DMS79 treated with DMSO at 0.1 percent for 48 hours (cell line): ENCODE results near the gene CLASP1.
"Not testable (repeated sequence)": the region's sequence is repeated elsewhere in the genome, so short reads cannot be mapped to it uniquely, and the experiment has no call there.

Experiments used
- DNase-seq: peaks from one replicate; lab custom pipeline; 2025; lab: John Stamatoyannopoulos, UW

CLASP1 gene

GRCh38 chr2:121472470-121472993, 176.7 kb downstream of the CLASP1 start:
- no peak for DNase-seq

- no peak for DNase-seq
These were observed 177.5 kb downstream of the CLASP1 start for GRCh38 chr2:121471532-121472469.

GRCh38 chr2:121470917-121471316, 178.3 kb downstream of the CLASP1 start:
- DNase-seq = no peak

- no peak for DNase-seq
These were observed 179.9 kb downstream of the CLASP1 start for GRCh38 chr2:121469356-121469755.

- DNase-seq = no peak
These were observed 180.3 kb downstream of the CLASP1 start for GRCh38 chr2:121468936-121469335.

- DNase-seq = no peak
These were observed 190.0 kb downstream of the CLASP1 start for GRCh38 chr2:121459291-121459690.

GRCh38 chr2:121456325-121456724, 192.9 kb downstream of the CLASP1 start:
- DNase-seq = no peak

- DNase-seq = no peak
These were observed 193.8 kb downstream of the CLASP1 start for GRCh38 chr2:121455446-121455845.

GRCh38 chr2:121454549-121455090, 194.6 kb downstream of the CLASP1 start:
- no peak for DNase-seq

GRCh38 chr2:121451398-121451797, 197.9 kb downstream of the CLASP1 start:
- DNase-seq = no peak

- no peak for DNase-seq
These were observed 199.0 kb downstream of the CLASP1 start for GRCh38 chr2:121450301-121450700.

GRCh38 chr2:121446647-121447241, 202.5 kb downstream of the CLASP1 start:
- no peak for DNase-seq

- no peak for DNase-seq
These were observed 206.4 kb downstream of the CLASP1 start for GRCh38 chr2:121442889-121443288.

- DNase-seq = not testable (repeated sequence)
These were observed 211.0 kb downstream of the CLASP1 start for GRCh38 chr2:121438290-121438689.

- DNase-seq = no peak
These were observed 212.3 kb downstream of the CLASP1 start for GRCh38 chr2:121436918-121437317.

- DNase-seq = no peak
These were observed 213.5 kb downstream of the CLASP1 start for GRCh38 chr2:121435790-121436189.

GRCh38 chr2:121431214-121431613, 218.0 kb downstream of the CLASP1 start:
- DNase-seq = no peak

GRCh38 chr2:121429927-121430520, 219.2 kb downstream of the CLASP1 start:
- no peak for DNase-seq

GRCh38 chr2:121429119-121429903, 220.0 kb downstream of the CLASP1 start:
- DNase-seq = no peak

- DNase-seq = no peak
These were observed 222.0 kb downstream of the CLASP1 start for GRCh38 chr2:121427187-121427689.

- DNase-seq = no peak
These were observed 228.8 kb downstream of the CLASP1 start for GRCh38 chr2:121420486-121420885.
